Astrocyte (in vitro differentiated cells and primary cell): ENCODE measurements around the gene HK3. TPM values are rescaled to one million over a fixed set of nuclear protein-coding genes. Genes with fewer than 3 reads are reported as not detected.

Experiments used
- DNase-seq: peaks from one replicate; pipeline ENCODE4 v3.0.0-alpha.2; 2010; ENCODE audit warnings: low read depth
- FAIRE-seq: peaks from 2 replicates; lab custom pipeline; 2011; peaks lifted over from hg19 to GRCh38; lab: Jason Lieb, UNC
- H2AFZ ChIP-seq: 2 replicates; pipeline ENCODE4 v1.6.0; 2012; ENCODE audit warnings: low read depth, low read length, inconsistent platforms
- H3K27ac ChIP-seq: 2 replicates; pipeline ENCODE4 v1.5.1; 2011; ENCODE audit warnings: low read depth, low read length, inconsistent platforms
- H3K27me3 ChIP-seq: 2 replicates; pipeline ENCODE4 v1.6.0; 2011; ENCODE audit warnings: low read length, inconsistent platforms; ENCODE audit not compliant: insufficient read depth
- H3K36me3 ChIP-seq: 2 replicates; pipeline ENCODE4 v1.5.1; 2011; ENCODE audit warnings: low read length, inconsistent platforms; ENCODE audit not compliant: insufficient read depth
- H3K4me1 ChIP-seq: 2 replicates; pipeline ENCODE4 v1.5.1; 2011; ENCODE audit warnings: low read length, inconsistent platforms; ENCODE audit not compliant: insufficient read depth
- H3K4me2 ChIP-seq: 2 replicates; pipeline ENCODE4 v1.6.0; 2012; ENCODE audit warnings: low read length, inconsistent platforms
- H3K4me3 ChIP-seq: 2 replicates; pipeline ENCODE4 v1.5.1; 2011; ENCODE audit warnings: low read depth, mild to moderate bottlenecking, low read length, inconsistent platforms; ENCODE audit not compliant: insufficient read depth
- H3K79me2 ChIP-seq: 2 replicates; pipeline ENCODE4 v1.6.0; 2012; ENCODE audit warnings: mild to moderate bottlenecking, low read length, inconsistent platforms; ENCODE audit not compliant: insufficient read depth
- H3K9ac ChIP-seq: 2 replicates; pipeline ENCODE4 v1.6.0; 2012; ENCODE audit warnings: mild to moderate bottlenecking, low read length, inconsistent platforms
- H3K9me3 ChIP-seq: 2 replicates; pipeline ENCODE4 v1.5.1; 2012; ENCODE audit warnings: low read depth, mild to moderate bottlenecking, low read length, inconsistent platforms; ENCODE audit not compliant: insufficient read depth
- H4K20me1 ChIP-seq: 2 replicates; pipeline ENCODE4 v1.6.0; 2012; ENCODE audit warnings: low read length, inconsistent platforms; ENCODE audit not compliant: insufficient read depth
- H3K27ac Mint-ChIP-seq: one replicate; pipeline ENCODE4 v1.8.0; 2021; ENCODE audit warnings: mild to moderate bottlenecking, mixed read lengths; ENCODE audit not compliant: unreplicated experiment
- H3K27me3 Mint-ChIP-seq: one replicate; pipeline ENCODE4 v1.8.0; 2021; ENCODE audit warnings: low read depth, mixed read lengths; ENCODE audit not compliant: unreplicated experiment
- H3K36me3 Mint-ChIP-seq: one replicate; pipeline ENCODE4 v1.8.0; 2021; ENCODE audit warnings: low read depth, mixed read lengths; ENCODE audit not compliant: unreplicated experiment
- H3K4me1 Mint-ChIP-seq: one replicate; pipeline ENCODE4 v1.8.0; 2021; ENCODE audit warnings: low read depth, mixed read lengths; ENCODE audit not compliant: unreplicated experiment
- H3K4me3 Mint-ChIP-seq: one replicate; pipeline ENCODE4 v1.8.0; 2021; ENCODE audit warnings: mild to moderate bottlenecking, moderate library complexity, mixed read lengths; ENCODE audit not compliant: unreplicated experiment
- H3K9me3 Mint-ChIP-seq: one replicate; pipeline ENCODE4 v1.8.0; 2021; ENCODE audit warnings: mild to moderate bottlenecking, mixed read lengths; ENCODE audit not compliant: unreplicated experiment
- EZH2 ChIP-seq: IDR thresholded peaks from 2 replicates; pipeline ENCODE4 v1.6.1; 2012; ENCODE audit warnings: mild to moderate bottlenecking, low read length, inconsistent platforms; ENCODE audit not compliant: insufficient read depth
- total RNA-seq: library from RNA; stranded (reverse); gene quantifications from 2 replicates; pipeline ENCODE4 v1.2.1, GENCODE V29; 2021
- TF ChIP-seq, protein P1 (sequence below): IDR thresholded peaks from 2 replicates; pipeline ENCODE4 v1.5.1; 2011; ENCODE audit warnings: low read depth, mild to moderate bottlenecking, inconsistent platforms, low read length, moderate library complexity; ENCODE audit not compliant: insufficient read depth

The HK3 gene
- total RNA-seq, 1 donor from 2014 or later: not detected

DNA sequence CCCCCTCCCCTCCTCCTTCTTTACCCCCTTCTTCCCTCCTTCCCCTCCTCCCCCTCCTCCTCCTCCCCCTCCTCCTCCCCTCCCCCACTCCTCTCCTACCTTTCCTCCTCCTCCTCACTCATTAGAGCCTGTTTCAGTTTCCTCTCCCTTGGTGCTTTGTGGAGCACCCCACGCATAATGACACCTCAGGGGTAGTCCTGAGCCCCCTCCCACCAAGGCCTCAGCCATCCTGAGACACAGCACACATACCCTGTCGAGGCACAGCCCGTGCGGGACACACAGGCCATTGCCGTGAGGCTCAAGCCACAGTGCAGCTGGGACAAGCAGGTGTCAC lies 35.4 kb downstream of the HK3 start:
- FAIRE-seq (no peak), DNase-seq (no peak)
- Histone ChIP-seq H3K27me3 (peaks cover 28% of the 10 kb centered on the region), H3K4me1 (no peaks in the 10 kb centered on the region), H3K27ac (no peak overlapping the region), H3K79me2 (no peaks in the 10 kb centered on the region), H4K20me1 (no peaks in the 10 kb centered on the region), H3K9me3 (no peaks in the 10 kb centered on the region), H3K4me3 (no peak overlapping the region), H2AFZ (no peak overlapping the region), H3K36me3 (no peaks in the 10 kb centered on the region), H3K4me2 (no peak overlapping the region), H3K9ac (no peak overlapping the region)
- TF ChIP-seq, protein P1, sequence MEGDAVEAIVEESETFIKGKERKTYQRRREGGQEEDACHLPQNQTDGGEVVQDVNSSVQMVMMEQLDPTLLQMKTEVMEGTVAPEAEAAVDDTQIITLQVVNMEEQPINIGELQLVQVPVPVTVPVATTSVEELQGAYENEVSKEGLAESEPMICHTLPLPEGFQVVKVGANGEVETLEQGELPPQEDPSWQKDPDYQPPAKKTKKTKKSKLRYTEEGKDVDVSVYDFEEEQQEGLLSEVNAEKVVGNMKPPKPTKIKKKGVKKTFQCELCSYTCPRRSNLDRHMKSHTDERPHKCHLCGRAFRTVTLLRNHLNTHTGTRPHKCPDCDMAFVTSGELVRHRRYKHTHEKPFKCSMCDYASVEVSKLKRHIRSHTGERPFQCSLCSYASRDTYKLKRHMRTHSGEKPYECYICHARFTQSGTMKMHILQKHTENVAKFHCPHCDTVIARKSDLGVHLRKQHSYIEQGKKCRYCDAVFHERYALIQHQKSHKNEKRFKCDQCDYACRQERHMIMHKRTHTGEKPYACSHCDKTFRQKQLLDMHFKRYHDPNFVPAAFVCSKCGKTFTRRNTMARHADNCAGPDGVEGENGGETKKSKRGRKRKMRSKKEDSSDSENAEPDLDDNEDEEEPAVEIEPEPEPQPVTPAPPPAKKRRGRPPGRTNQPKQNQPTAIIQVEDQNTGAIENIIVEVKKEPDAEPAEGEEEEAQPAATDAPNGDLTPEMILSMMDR: no peak
- TF ChIP-seq EZH2: no peak
- peaks cover 52% of the 10 kb centered on the region for H3K27me3 Mint-ChIP-seq
- no peaks in the 10 kb centered on the region for H3K9me3 Mint-ChIP-seq
- H3K4me1 Mint-ChIP-seq: peaks cover 4% of the 10 kb centered on the region
- no peak overlapping the region for H3K4me3 Mint-ChIP-seq
- no peaks in the 10 kb centered on the region for H3K36me3 Mint-ChIP-seq
- no peak overlapping the region for H3K27ac Mint-ChIP-seq

DNA sequence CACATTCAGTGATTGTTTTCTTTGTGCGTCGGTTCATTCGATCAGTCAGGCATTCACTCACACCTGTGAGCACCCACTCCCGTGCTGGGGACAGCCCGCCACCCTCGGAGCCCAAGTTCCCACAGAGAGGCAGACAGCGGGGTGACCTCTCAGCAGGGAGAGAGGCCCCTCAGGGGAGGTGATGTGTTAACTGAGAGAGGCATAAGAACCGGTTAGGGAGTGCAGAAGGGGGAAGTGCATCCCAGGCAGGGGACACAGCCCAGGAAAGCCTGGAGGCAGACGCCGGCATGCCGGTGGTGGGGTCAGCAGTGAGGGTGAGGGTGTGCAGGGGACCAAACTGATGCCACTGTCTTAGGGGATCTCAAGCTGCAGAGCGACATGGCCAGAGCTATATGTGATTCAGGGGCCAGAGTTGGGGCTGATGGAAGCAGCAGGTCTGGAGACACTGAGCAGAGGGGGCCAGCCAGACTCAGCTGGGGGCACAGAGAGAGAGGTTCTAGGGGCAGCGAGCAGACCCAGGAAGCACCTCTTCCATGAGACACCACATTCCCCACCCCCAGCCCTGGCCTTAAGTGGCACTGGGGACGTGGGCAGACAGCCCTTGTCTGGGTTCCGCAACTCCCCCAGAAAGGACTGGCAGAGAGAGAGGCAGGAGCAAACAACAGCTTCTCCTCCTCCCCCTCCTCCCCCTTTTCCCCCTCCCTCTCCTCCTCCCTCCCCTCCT lies 35.9 kb downstream of the HK3 start:
- Histone ChIP-seq H3K4me3 (no peak overlapping the region), H3K27me3 (peaks cover 28% of the 10 kb centered on the region), H3K4me1 (no peaks in the 10 kb centered on the region), H3K36me3 (no peaks in the 10 kb centered on the region), H3K79me2 (no peaks in the 10 kb centered on the region), H4K20me1 (no peaks in the 10 kb centered on the region), H2AFZ (no peak overlapping the region), H3K4me2 (no peak overlapping the region), H3K9ac (no peak overlapping the region), H3K27ac (no peak overlapping the region), H3K9me3 (no peaks in the 10 kb centered on the region)
- Mint-ChIP-seq H3K27me3 (peaks cover 57% of the 10 kb centered on the region), H3K27ac (no peak overlapping the region), H3K4me3 (no peak overlapping the region), H3K4me1 (peaks cover 4% of the 10 kb centered on the region), H3K36me3 (no peaks in the 10 kb centered on the region), H3K9me3 (no peaks in the 10 kb centered on the region)
- TF ChIP-seq, protein P1: no peak
- TF ChIP-seq EZH2: no peak
- FAIRE-seq: no peak
- DNase-seq: no peak

DNA sequence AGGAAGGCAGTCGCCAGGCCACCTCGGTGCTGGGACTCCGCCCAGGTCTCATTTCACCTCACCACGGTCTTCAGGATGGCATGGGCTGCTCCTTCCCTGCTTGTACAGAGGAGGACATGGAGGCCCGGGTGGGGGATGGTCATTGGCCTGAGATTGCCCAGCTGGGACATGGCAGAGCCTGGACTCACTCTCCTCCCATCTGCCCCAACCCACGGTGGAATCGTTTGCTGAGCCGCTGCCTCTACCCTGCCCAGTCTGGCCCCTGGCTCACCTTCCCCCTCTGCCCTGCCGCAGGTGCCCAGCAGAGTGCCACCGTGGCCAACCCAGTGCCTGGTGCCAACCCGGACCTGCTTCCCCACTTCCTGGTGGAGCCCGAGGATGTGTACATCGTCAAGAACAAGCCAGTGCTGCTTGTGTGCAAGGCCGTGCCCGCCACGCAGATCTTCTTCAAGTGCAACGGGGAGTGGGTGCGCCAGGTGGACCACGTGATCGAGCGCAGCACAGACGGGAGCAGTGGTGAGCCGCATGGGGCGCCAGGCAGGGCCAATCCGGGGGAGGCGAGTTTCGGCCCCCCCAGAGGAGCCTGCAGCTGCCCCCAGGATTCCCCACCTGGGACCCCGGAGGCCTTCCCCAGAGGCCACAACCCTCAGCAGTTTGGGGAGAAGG lies 36.7 kb downstream of the HK3 start:
- DNase-seq (no peak), FAIRE-seq (no peak)
- no peak overlapping the region for H2AFZ ChIP-seq
- no peak overlapping the region for H3K27ac ChIP-seq
- H3K9me3 ChIP-seq: no peaks in the 10 kb centered on the region
- no peaks in the 10 kb centered on the region for H4K20me1 ChIP-seq
- H3K9ac ChIP-seq: no peak overlapping the region
- H3K4me3 ChIP-seq: no peak overlapping the region
- no peaks in the 10 kb centered on the region for H3K79me2 ChIP-seq
- no peaks in the 10 kb centered on the region for H3K36me3 Mint-ChIP-seq
- peaks cover 4% of the 10 kb centered on the region for H3K4me1 Mint-ChIP-seq
- H3K4me2 ChIP-seq: no peak overlapping the region
- H3K4me1 ChIP-seq: no peaks in the 10 kb centered on the region
- peaks cover 63% of the 10 kb centered on the region for H3K27me3 Mint-ChIP-seq
- H3K4me3 Mint-ChIP-seq: no peak overlapping the region
- no peaks in the 10 kb centered on the region for H3K9me3 Mint-ChIP-seq
- H3K36me3 ChIP-seq: no peaks in the 10 kb centered on the region
- no peak overlapping the region for H3K27ac Mint-ChIP-seq
- TF ChIP-seq, protein P1: no peak
- TF ChIP-seq EZH2: no peak
- peaks cover 30% of the 10 kb centered on the region for H3K27me3 ChIP-seq
